Stimulated activated CD4-positive, alpha-beta T cell treated with anti-CD3 and anti-CD28 coated beads, Interleukin-2, amount 100 ng/mL, for 4 hours (primary cell): ENCODE results near the gene LRRC4C.

Experiments
- DNase-seq: peaks from one replicate; pipeline ENCODE4 v3.0.0-alpha.2; 2020; ENCODE audit warnings: low read depth

LRRC4C gene

GRCh38 chr11:40370821-40371616 is 1088.4 kb downstream of the LRRC4C start:
- DNase-seq = no peak

- DNase-seq = no peak
Observed at GRCh38 chr11:40360206-40360798, 1099.2 kb downstream of the LRRC4C start.

GRCh38 chr11:40354121-40354520 is 1105.3 kb downstream of the LRRC4C start:
- DNase-seq = no peak

GRCh38 chr11:40340911-40341310 is 1118.5 kb downstream of the LRRC4C start:
- no peak for DNase-seq

GRCh38 chr11:40338739-40339138 is 1120.7 kb downstream of the LRRC4C start:
- no peak for DNase-seq

GRCh38 chr11:40338062-40338461 is 1121.4 kb downstream of the LRRC4C start:
- DNase-seq = no peak

GRCh38 chr11:40337118-40337517 is 1122.3 kb downstream of the LRRC4C start:
- DNase-seq = no peak

GRCh38 chr11:40328890-40329614 is 1130.4 kb downstream of the LRRC4C start:
- no peak for DNase-seq

GRCh38 chr11:40323241-40323640 is 1136.2 kb downstream of the LRRC4C start:
- DNase-seq = no peak

GRCh38 chr11:40321537-40321936 is 1137.9 kb downstream of the LRRC4C start:
- DNase-seq = no peak

- no peak for DNase-seq
Observed at GRCh38 chr11:40316171-40316570, 1143.3 kb downstream of the LRRC4C start.

- no peak for DNase-seq
Observed at GRCh38 chr11:40315122-40315521, 1144.3 kb downstream of the LRRC4C start.

- DNase-seq = no peak
Observed at GRCh38 chr11:40314327-40314726, 1145.1 kb downstream of the LRRC4C start.

- DNase-seq = no peak
Observed at GRCh38 chr11:40306938-40307548, 1152.4 kb downstream of the LRRC4C start.

- no peak for DNase-seq
Observed at GRCh38 chr11:40302669-40303068, 1156.8 kb downstream of the LRRC4C start.

GRCh38 chr11:40295466-40295865 is 1164.0 kb downstream of the LRRC4C start:
- no peak for DNase-seq

GRCh38 chr11:40294741-40295140 is 1164.7 kb downstream of the LRRC4C start:
- no peak for DNase-seq

- no peak for DNase-seq
Observed at GRCh38 chr11:40294349-40294735, 1165.1 kb downstream of the LRRC4C start.

- no peak for DNase-seq
Observed at GRCh38 chr11:40293655-40294348, 1165.7 kb downstream of the LRRC4C start.

- no peak for DNase-seq
Observed at GRCh38 chr11:40292721-40293508, 1166.5 kb downstream of the LRRC4C start.

- DNase-seq = no peak
Observed at GRCh38 chr11:40291741-40292140, 1167.7 kb downstream of the LRRC4C start.
